Cardiac septum (tissue), 1 donor: ENCODE results near the gene CTF1. TPM values are rescaled to one million over a fixed set of nuclear protein-coding genes. Genes with fewer than 3 reads are reported as not detected.

Experiments used
- DNase-seq: peaks from one replicate; pipeline ENCODE4 v3.0.0-alpha.2; 2020; ENCODE audit warnings: low spot score
- intact Hi-C: fragments of 100-400 bp; cut with DNase I; formaldehyde crosslinking; loops from one replicate; pipeline ENCODE4 v1.14.0; 2022
- microRNA-seq: library from miRNA; unstranded; fragments of <30 nt; microRNA quantifications from one replicate; pipeline ENCODE4 v1.2.0, GENCODE V29; 2020
- total RNA-seq: library from RNA; stranded (reverse); fragmentation: NEBNext Ultra II Directional; extraction: Animal tissue kit (Norgen Biotek cat#: 25700); gene quantifications from one replicate; pipeline ENCODE4 v1.2.1, GENCODE V29; 2021
- donor health status: DM: no; HTN: no; CAD: no.

The CTF1 gene
- total RNA-seq, 1 donor from 2014 or later, result 17.7 TPM

DNA sequence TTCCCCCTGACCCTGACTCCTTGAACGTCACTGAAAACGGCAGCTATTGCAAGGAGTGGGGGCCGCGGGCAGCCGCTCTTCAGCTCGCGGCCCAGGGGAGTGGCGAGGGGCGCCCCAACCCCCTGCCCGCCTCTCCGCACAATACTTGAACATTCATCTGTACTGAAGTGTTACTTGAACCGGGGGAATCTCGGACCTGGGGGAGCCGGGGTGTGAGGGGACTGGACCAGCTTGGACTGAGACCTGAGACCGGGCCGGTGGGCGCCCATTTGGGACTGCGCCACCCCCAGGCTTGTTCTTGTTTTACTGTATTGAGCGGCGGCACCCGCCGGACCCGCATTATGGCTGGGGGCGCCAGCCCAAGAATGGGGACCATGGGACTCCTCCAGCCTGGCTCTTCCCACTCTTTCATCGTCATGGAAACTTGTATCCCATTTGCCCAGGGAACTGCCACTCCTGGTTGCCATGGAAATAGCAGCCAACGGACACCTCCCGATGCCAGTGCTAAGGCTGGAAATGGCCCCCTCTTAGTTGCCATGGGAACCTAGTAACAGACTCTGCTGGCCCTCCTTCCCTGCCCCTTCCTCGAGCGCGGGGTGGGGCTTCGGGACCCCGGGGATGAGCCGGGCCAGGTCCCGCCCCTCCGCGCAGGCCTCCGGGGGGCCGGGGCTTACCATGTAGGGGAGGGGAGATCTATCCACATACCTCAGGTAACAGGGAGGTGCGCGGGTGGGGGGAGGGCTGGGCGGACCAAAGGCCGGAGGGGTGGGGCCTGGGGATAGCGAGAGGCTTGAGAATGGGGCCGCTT is 51.6 kb downstream of the CTF1 start:
- intact Hi-C loops, result no loop called here
- DNase-seq, result no peak

DNA sequence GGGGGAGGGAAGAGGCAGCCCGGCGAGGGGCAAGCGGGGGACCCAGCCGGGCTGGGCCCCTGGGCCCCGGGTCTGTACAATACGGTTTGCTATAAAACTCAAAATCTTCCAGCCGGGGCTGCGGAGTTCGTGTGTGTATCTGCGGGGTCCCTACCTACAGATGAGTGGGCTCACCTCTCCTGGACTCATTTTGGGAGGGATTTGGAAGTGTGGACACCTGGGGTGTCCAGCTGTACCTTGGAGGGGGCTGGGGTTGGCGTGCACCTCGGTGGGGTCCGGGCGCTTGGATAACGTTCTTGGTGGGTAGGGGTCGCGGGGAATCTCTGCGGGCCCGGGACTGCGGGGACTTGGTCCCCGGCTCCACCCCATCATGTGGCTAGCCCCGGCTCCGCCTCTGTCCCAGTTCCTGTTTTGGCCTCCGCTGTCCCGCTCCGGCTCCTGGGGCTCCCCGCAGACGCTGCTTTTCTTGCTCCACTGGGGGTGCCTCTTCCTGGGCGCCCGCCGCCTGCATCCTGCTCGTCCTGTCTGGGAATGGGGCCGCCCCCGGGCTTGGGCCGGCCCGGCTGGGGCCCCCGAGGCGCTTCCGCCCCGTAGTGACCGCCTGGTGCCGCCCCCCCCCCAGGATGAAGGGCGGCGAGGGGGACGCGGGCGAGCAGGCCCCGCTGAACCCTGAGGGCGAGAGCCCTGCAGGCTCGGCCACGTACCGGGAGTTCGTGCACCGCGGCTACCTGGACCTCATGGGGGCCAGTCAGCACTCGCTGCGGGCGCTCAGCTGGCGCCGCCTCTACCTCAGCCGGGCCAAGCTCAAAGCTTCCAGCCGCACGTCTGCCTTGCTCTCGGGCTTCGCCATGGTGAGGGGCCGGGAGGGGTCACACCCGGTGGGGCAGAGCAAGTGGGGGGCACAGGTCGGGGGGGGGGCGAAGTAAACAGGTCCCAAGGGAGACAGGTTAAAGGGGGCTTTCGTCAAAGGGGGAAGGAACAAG is 52.5 kb downstream of the CTF1 start, which contains the start of gene ORAI3:
Gene ORAI3, plus strand, starts transcription at position 402 of the 983 bp plus-strand sequence. Its CDS starts 222 bp downstream, at position 624.
- peak; percentile 94 for DNase-seq
- intact Hi-C loops, result no loop called here

DNA sequence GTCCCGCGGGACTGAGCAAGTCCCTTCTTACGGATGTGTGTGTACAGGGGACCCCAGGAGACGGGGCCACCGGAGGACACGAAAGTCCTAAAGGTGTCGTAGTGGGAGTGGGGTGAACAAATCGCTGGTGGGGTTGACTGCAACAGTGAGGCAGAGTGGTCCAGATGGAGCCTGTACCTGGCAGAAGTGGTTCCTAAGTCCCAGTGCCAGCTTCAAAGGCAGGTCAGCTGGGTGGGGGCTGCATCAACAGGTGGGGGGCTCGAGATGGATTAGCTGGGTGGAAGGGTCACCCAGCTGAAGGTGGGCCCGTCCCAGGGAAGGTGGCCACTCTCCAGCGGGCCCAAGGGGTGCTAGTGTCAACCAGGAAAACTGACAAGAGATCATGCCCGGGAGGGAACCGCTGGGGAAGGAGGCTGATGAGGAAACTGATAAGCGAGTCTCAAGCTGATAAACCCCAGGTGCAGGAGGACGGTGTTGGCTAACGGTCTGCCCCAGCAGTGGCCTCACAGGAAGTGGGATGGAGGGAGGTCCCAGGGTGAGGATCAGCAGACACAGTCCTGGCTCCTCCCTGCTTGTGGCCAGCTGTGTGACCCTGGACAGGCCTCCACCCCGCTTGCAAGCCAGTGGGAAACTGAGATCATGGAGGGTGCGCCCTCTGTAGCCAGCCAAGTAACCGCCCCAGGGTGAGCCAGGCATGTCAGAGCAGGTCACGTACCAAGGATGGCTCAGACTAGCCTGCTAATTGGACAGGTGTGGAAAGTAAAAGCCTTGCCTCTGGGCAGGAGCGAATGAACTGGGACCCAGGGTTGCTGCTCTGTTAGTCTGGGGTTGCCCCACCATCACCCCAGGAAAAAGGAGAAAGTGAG is 53.5 kb downstream of the CTF1 start:
- DNase-seq, result peak; percentile 89
- intact Hi-C loops, result loop anchor here (10.0 kb wide), 2 partner anchors 505 to 925 kb away; partner anchors contain the start of genes ARMC5 and ZNF267

DNA sequence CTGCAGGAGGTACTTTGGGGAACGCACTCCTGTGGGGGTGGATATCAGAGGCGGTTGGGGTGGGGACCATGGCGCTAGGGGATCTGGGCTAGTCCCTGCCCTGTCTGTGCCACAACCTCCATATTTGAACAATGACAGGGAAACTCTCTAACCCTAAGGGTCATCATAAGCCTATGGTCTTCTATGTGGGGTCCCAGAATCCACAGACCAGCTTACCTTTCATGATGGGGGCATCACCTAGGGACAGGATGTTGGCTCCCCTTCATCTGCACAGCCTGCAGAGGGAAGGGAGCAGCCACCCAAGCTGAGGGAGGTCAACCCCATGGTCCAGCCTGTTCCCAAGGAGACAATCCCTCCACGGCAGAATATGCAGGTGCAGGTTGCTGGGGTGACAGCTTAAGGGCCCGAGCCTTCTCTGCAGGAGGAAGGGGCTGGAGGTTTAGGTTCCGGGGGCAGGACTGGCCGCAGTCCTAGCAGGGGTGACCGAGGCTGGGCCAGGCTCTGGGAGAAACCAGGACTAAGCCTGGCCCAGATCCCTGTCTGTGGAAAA is 54.2 kb downstream of the CTF1 start:
- no peak for DNase-seq
- intact Hi-C loops, result loop anchor here (10.0 kb wide), 2 partner anchors 504 to 924 kb away; partner anchors contain the start of genes ARMC5 and ZNF267

DNA sequence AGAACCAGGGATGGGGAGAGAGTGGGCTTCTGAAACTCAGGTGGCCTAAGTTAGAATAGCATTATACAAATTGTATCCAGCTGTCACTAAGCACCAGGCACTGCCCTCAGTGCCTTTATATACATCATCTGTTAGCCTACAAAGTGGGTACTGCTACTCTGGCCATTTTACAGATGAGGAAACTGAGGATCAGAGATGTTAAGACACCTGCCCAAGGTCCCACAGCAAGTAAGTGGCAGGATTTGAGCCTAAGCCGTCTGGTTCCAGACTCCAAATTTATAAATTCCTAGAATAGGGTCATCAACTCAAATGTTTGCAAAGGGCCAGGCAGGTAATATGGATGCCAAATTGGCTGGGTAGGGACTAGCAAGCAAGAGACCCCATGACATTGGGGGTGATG is 54.8 kb downstream of the CTF1 start:
- intact Hi-C loops, result loop anchor here (10.0 kb wide), 2 partner anchors 504 to 924 kb away; partner anchors contain the start of genes ARMC5 and ZNF267
- DNase-seq, result no peak

DNA sequence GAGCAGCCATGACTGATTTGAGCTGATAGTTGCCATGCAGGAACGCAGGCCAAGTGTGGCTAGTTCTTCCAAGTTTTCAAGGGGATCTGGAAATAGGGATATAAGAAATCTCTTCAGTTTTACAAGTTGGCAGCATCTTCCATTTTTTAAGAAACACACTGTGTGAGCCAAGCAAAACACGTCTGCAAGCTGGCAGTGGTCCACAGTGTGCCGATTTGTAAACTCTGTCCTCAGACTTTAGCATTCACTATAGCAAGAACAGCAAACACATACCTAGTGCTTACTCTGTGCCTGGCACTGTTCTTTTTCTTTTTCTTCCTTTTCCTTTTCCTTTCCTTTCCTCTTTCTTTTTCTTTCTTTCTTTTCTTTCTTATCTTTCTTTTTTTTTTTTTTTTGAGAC is 55.3 kb downstream of the CTF1 start:
- intact Hi-C loops, result loop anchor here (10.0 kb wide), 2 partner anchors 503 to 923 kb away; partner anchors contain the start of genes ARMC5 and ZNF267
- DNase-seq, result no peak

DNA sequence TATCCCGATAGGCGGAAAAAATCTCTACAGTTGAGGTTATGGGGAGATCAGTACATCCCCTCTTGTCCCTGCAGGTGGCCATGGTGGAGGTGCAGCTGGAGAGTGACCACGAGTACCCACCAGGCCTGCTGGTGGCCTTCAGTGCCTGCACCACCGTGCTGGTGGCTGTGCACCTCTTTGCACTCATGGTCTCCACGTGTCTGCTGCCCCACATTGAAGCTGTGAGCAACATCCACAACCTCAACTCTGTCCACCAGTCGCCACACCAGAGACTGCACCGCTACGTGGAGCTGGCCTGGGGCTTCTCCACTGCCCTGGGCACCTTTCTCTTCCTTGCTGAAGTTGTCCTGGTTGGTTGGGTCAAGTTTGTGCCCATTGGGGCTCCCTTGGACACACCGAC is 56.7 kb downstream of the CTF1 start:
- intact Hi-C loops, result loop anchor here (10.0 kb wide), 2 partner anchors 502 to 922 kb away; partner anchors contain the start of genes ARMC5 and ZNF267
- no peak for DNase-seq

Small RNA genes within 50 kb of the gene (microRNA-seq; reads per million reads assigned to microRNA genes)
- not detected for gene MIR4519
- not detected for gene MIR762

Other genes starting within 250 kb of the CTF1 start
- 21.1 TPM for gene PRR14, start 245.7 kb upstream of the CTF1 start, total RNA-seq
- gene FBRS, start 238.2 kb upstream of the CTF1 start, total RNA-seq, result 33.2 TPM
- 47.8 TPM for gene SRCAP, start 197.4 kb upstream of the CTF1 start, total RNA-seq
- gene PHKG2, start 148.2 kb upstream of the CTF1 start, total RNA-seq, result 13.2 TPM
- gene CFAP119, start 134.6 kb upstream of the CTF1 start, total RNA-seq, result 1.0 TPM
- 47.9 TPM for gene RNF40, start 134.3 kb upstream of the CTF1 start, total RNA-seq
- 22.7 TPM for gene ZNF629, start 109.4 kb upstream of the CTF1 start, total RNA-seq
- gene BCL7C, start 2.5 kb upstream of the CTF1 start, total RNA-seq, result 27.6 TPM
- gene FBXL19, start 27.0 kb downstream of the CTF1 start, total RNA-seq, result 8.0 TPM
- gene ORAI3, start 52.5 kb downstream of the CTF1 start, total RNA-seq, result 9.5 TPM
- 9.6 TPM for gene SETD1A, start 61.1 kb downstream of the CTF1 start, total RNA-seq
- gene HSD3B7, start 88.6 kb downstream of the CTF1 start, total RNA-seq, result 5.4 TPM
- 1.6 TPM for gene STX1B, start 114.0 kb downstream of the CTF1 start, total RNA-seq
- 41.1 TPM for gene STX4, start 136.9 kb downstream of the CTF1 start, total RNA-seq
- gene ZNF668, start 177.6 kb downstream of the CTF1 start, total RNA-seq, result 5.9 TPM
- 9.6 TPM for gene ZNF646, start 177.8 kb downstream of the CTF1 start, total RNA-seq
- 0.59 TPM for gene PRSS53, start 192.3 kb downstream of the CTF1 start, total RNA-seq
- gene VKORC1, start 198.2 kb downstream of the CTF1 start, total RNA-seq, result 42.1 TPM
- gene BCKDK, start 211.8 kb downstream of the CTF1 start, total RNA-seq, result 56.4 TPM
- gene KAT8, start 221.1 kb downstream of the CTF1 start, total RNA-seq, result 56.5 TPM
- gene PRSS8, start 239.1 kb downstream of the CTF1 start, total RNA-seq, result not detected